Breast epithelium (tissue), 4 donors: ENCODE results near the gene TIMD4. TPM values are rescaled to one million over a fixed set of nuclear protein-coding genes. Genes with fewer than 3 reads are reported as not detected.

Source experiments
- DNase-seq, 2 donors: peaks; one replicate each; pipeline ENCODE4 v3.0.0-alpha.2; 2019; ENCODE audit warnings: low spot score in 2 of 2
- H3K27ac ChIP-seq, 2 donors: fragments of 200-600 bp; sonication (generic) in 1 of 2; one replicate each; pipeline ENCODE4 v1.5.1; 2016 to 2019; ENCODE audit warnings: mild to moderate bottlenecking in 1 of 2
- H3K27me3 ChIP-seq, 2 donors: fragments of 200-600 bp; sonication (generic) in 1 of 2; one replicate each; pipeline versions ENCODE4 v1.5.1 to v1.6.0; 2017 to 2019; ENCODE audit warnings: control low read depth in 1 of 2, mild to moderate bottlenecking in 1 of 2
- H3K36me3 ChIP-seq: fragments of 200-600 bp; one replicate; pipeline ENCODE4 v1.5.1; 2019
- H3K4me1 ChIP-seq, 2 donors: fragments of 200-600 bp; sonication (generic); one replicate each; pipeline ENCODE4 v1.5.1; 2016 to 2019; ENCODE audit warnings: control low read depth in 1 of 2
- H3K4me3 ChIP-seq, 3 donors: fragments of 200-600 bp; sonication (generic); 1 replicate in 2 of 3; 2 replicates in 1 of 3; pipeline ENCODE4 v1.5.1; 2016 to 2019; ENCODE audit warnings: mild to moderate bottlenecking in 3 of 3, moderate library complexity in 2 of 3
- H3K9me3 ChIP-seq, 2 donors: fragments of 200-600 bp; sonication (generic) in 1 of 2; one replicate each; pipeline ENCODE4 v1.5.1; 2016 to 2019; ENCODE audit warnings: control low read depth in 1 of 2
- CTCF ChIP-seq, 3 donors: fragments of 450-650 bp; IDR thresholded peaks; one replicate each; pipeline ENCODE4 v1.5.1; 2016 to 2017; ENCODE audit warnings: antibody characterized with exemption in 3 of 3, mild to moderate bottlenecking in 3 of 3, moderate library complexity in 3 of 3
- POLR2A ChIP-seq: fragments of 450-650 bp; IDR thresholded peaks from one replicate; pipeline ENCODE4 v1.6.1; 2016; ENCODE audit warnings: antibody characterized with exemption, mild to moderate bottlenecking, moderate library complexity
- POLR2AphosphoS5 ChIP-seq, 3 donors: sonication (generic); formaldehyde crosslinking; IDR thresholded peaks; one replicate each; pipeline ENCODE4 v1.6.1; 2017; ENCODE audit warnings: antibody characterized with exemption in 3 of 3
- intact Hi-C: fragments of 100-400 bp; cut with DNase I; formaldehyde crosslinking; loops from one replicate; pipeline ENCODE4 v1.15.1; 2023; ENCODE audit warnings: low total_unique reads
- total RNA-seq, 3 donors: library from RNA; depleted of rRNA; stranded (reverse); fragments of >200 nt; gene quantifications; one replicate each; pipeline ENCODE4 v1.1.0, GENCODE V29; 2016

TIMD4 gene
- total RNA-seq, 3 donors from 2014 or later: 0.88 to 2.4 TPM; not detected in 1

- H3K27ac ChIP-seq: no peak overlapping the region
- intact Hi-C loops: no loop called here
- H3K4me1 ChIP-seq: no peaks in the 10 kb centered on the region
- H3K9me3 ChIP-seq: no peaks in the 10 kb centered on the region
- H3K36me3 ChIP-seq: no peaks in the 10 kb centered on the region
- TF ChIP-seq CTCF (IDR thresholded peaks at IDR 0.05): no peak
- no peak for TF ChIP-seq POLR2AphosphoS5 (IDR thresholded peaks at IDR 0.05)
- TF ChIP-seq POLR2A: no peak
- H3K27me3 ChIP-seq: no peaks in the 10 kb centered on the region
- H3K4me3 ChIP-seq: no peak overlapping the region
- DNase-seq: no peak
These were observed 74.5 kb downstream of the TIMD4 start for GRCh38 chr5:156888520-156888919.

- H3K36me3 ChIP-seq: no peaks in the 10 kb centered on the region
- H3K27me3 ChIP-seq: no peaks in the 10 kb centered on the region
- no peak overlapping the region for H3K4me3 ChIP-seq
- H3K4me1 ChIP-seq: no peaks in the 10 kb centered on the region
- H3K27ac ChIP-seq: no peak overlapping the region
- intact Hi-C loops: no loop called here
- no peaks in the 10 kb centered on the region for H3K9me3 ChIP-seq
- TF ChIP-seq POLR2AphosphoS5 (IDR thresholded peaks at IDR 0.05): no peak
- TF ChIP-seq POLR2A: no peak
- no peak for TF ChIP-seq CTCF (IDR thresholded peaks at IDR 0.05)
- DNase-seq: no peak
These were observed 79.6 kb downstream of the TIMD4 start for GRCh38 chr5:156883316-156883875.

- no peak for DNase-seq
- TF ChIP-seq POLR2AphosphoS5 (IDR thresholded peaks at IDR 0.05) (no peak), CTCF (IDR thresholded peaks at IDR 0.05) (no peak), POLR2A (no peak)
- no peaks in the 10 kb centered on the region for H3K4me1 ChIP-seq
- no peaks in the 10 kb centered on the region for H3K27me3 ChIP-seq
- H3K27ac ChIP-seq: no peak overlapping the region
- no peak overlapping the region for H3K4me3 ChIP-seq
- intact Hi-C loops: no loop called here
- no peaks in the 10 kb centered on the region for H3K9me3 ChIP-seq
- no peaks in the 10 kb centered on the region for H3K36me3 ChIP-seq
These were observed 83.3 kb downstream of the TIMD4 start for GRCh38 chr5:156879665-156880285.

GRCh38 chr5:156871212-156871611, 91.8 kb downstream of the TIMD4 start:
- TF ChIP-seq POLR2A: no peak
- no peak for TF ChIP-seq POLR2AphosphoS5 (IDR thresholded peaks at IDR 0.05)
- no peak for TF ChIP-seq CTCF (IDR thresholded peaks at IDR 0.05)
- intact Hi-C loops: no loop called here
- Histone ChIP-seq H3K27ac (no peak overlapping the region), H3K9me3 (peaks cover 4 to 13% of the 10 kb centered on the region in 2 donors), H3K36me3 (no peaks in the 10 kb centered on the region), H3K4me1 (no peaks in the 10 kb centered on the region), H3K4me3 (no peak overlapping the region), H3K27me3 (no peaks in the 10 kb centered on the region)
- DNase-seq: no peak

- no peak overlapping the region for H3K4me3 ChIP-seq
These were observed 92.6 kb downstream of the TIMD4 start for GRCh38 chr5:156870498-156870839.

More at GRCh38 chr5:156870498-156870839, 92.6 kb downstream of the TIMD4 start:
- H3K27ac ChIP-seq: no peak overlapping the region
- H3K9me3 ChIP-seq: peaks cover 4 to 13% of the 10 kb centered on the region in 2 donors
- no peaks in the 10 kb centered on the region for H3K36me3 ChIP-seq
- H3K4me1 ChIP-seq: no peaks in the 10 kb centered on the region
- TF ChIP-seq POLR2AphosphoS5 (IDR thresholded peaks at IDR 0.05) (no peak), CTCF (IDR thresholded peaks at IDR 0.05) (no peak), POLR2A (no peak)
- H3K27me3 ChIP-seq: no peaks in the 10 kb centered on the region
- DNase-seq: no peak
- intact Hi-C loops: no loop called here
